ENCODE data around the gene CCDC184.

GRCh38 chr12:48193623-48194022 is 10.2 kb downstream of the CCDC184 start:
- no peak for TF ChIP-seq CTCF (IDR thresholded peaks at IDR 0.05; ENCODE audit: low read length)
- TF ChIP-seq EZH2 (optimal IDR thresholded peaks at IDR 0.05; ENCODE audit: low read depth, low read length), result no peak
